HL-60 (cell line): ENCODE data around the gene UNK.
A peak's percentile ranks its signal among the peaks of the same experiment; 100 is the strongest.

Experiments
- DNase-seq, 2 experiments: peaks; one replicate each; pipeline ENCODE4 v3.0.0-alpha.2; 2010 to 2020; ENCODE audit warnings: low read depth in 1 of 2, low spot score in 1 of 2
- H3K27ac ChIP-seq: fragments of 250-450 bp; sonication (Bioruptor Pico); replicated peaks from 2 replicates; pipeline ENCODE4 v1.5.1; 2020; ENCODE audit warnings: mild to moderate bottlenecking, moderate library complexity
- H3K27me3 ChIP-seq: fragments of 250-450 bp; sonication (Bioruptor Pico); 2 replicates; pipeline ENCODE4 v1.5.1; 2021; ENCODE audit warnings: mild to moderate bottlenecking, moderate library complexity; ENCODE audit not compliant: insufficient read depth, poor library complexity, severe bottlenecking
- H3K4me3 ChIP-seq: replicated peaks from 2 replicates; pipeline ENCODE4 v1.5.1; 2011; ENCODE audit warnings: mild to moderate bottlenecking, control low read depth, low read length; ENCODE audit not compliant: insufficient read depth
- GABPA ChIP-seq: IDR thresholded peaks from 2 replicates; pipeline ENCODE4 v1.6.1; 2012; ENCODE audit warnings: low read depth
- POLR2AphosphoS5 ChIP-seq: IDR thresholded peaks from 2 replicates; pipeline ENCODE4 v1.6.1; 2012; ENCODE audit warnings: low read depth
- SPI1 ChIP-seq: IDR thresholded peaks from 2 replicates; pipeline ENCODE4 v1.6.1; 2012; ENCODE audit warnings: low read depth, mild to moderate bottlenecking, borderline replicate concordance
- long read RNA-seq: library from polyadenylated mRNA; unstranded; transcript quantifications from one replicate; pipeline ENCODE4 v2.0.0, GENCODE V29; 2020
- TF ChIP-seq, protein P1 (sequence below): IDR thresholded peaks from 2 replicates; pipeline ENCODE4 v1.6.1; 2012; ENCODE audit warnings: low read depth; ENCODE audit not compliant: insufficient replicate concordance
- TF ChIP-seq, protein P2 (sequence below): IDR thresholded peaks from one replicate; pipeline ENCODE4 v1.5.1; 2011; ENCODE audit warnings: low read length, control low read depth, inconsistent platforms; ENCODE audit not compliant: insufficient read depth

The UNK gene, protein sequence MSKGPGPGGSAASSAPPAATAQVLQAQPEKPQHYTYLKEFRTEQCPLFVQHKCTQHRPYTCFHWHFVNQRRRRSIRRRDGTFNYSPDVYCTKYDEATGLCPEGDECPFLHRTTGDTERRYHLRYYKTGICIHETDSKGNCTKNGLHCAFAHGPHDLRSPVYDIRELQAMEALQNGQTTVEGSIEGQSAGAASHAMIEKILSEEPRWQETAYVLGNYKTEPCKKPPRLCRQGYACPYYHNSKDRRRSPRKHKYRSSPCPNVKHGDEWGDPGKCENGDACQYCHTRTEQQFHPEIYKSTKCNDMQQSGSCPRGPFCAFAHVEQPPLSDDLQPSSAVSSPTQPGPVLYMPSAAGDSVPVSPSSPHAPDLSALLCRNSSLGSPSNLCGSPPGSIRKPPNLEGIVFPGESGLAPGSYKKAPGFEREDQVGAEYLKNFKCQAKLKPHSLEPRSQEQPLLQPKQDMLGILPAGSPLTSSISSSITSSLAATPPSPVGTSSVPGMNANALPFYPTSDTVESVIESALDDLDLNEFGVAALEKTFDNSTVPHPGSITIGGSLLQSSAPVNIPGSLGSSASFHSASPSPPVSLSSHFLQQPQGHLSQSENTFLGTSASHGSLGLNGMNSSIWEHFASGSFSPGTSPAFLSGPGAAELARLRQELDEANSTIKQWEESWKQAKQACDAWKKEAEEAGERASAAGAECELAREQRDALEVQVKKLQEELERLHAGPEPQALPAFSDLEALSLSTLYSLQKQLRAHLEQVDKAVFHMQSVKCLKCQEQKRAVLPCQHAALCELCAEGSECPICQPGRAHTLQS
- long read RNA-seq, transcript UNK-205 (16 exons, 3,925 nt), result major isoform, 17 of 26 reads
- long read RNA-seq, partial matches to known transcripts, result 2 of 26 reads
- long read RNA-seq, other reads (novel, unspliced or antisense), result 5 of 26 reads

DNA sequence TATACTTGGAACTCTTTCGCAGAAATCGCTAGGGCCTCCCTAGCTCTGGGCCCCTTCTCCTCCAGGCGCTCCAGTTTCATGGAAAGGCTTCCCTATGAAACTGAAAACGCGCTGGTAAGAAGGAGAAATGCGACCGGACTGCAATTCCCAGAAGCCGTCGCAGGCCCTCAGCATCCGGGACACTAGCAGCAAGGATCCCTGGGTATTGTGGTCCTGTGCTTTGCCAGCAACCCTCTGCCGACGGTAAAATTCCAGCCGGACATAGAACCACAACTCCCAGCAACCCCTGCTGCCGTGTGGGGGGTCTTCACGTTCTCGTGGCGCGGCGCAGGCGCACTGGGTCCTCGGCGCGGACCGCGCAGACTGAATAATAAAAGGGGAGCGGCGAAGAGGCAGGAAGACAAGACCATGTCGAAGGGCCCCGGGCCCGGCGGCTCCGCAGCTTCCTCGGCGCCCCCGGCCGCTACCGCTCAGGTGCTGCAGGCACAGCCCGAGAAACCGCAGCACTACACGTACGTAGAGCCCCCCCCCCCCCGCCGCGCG, at the start of gene UNK:
Gene UNK, plus strand, starts transcription at position 334 of the 543 bp plus-strand sequence. Its CDS starts 75 bp downstream, at position 409.
- TF ChIP-seq, protein P1, sequence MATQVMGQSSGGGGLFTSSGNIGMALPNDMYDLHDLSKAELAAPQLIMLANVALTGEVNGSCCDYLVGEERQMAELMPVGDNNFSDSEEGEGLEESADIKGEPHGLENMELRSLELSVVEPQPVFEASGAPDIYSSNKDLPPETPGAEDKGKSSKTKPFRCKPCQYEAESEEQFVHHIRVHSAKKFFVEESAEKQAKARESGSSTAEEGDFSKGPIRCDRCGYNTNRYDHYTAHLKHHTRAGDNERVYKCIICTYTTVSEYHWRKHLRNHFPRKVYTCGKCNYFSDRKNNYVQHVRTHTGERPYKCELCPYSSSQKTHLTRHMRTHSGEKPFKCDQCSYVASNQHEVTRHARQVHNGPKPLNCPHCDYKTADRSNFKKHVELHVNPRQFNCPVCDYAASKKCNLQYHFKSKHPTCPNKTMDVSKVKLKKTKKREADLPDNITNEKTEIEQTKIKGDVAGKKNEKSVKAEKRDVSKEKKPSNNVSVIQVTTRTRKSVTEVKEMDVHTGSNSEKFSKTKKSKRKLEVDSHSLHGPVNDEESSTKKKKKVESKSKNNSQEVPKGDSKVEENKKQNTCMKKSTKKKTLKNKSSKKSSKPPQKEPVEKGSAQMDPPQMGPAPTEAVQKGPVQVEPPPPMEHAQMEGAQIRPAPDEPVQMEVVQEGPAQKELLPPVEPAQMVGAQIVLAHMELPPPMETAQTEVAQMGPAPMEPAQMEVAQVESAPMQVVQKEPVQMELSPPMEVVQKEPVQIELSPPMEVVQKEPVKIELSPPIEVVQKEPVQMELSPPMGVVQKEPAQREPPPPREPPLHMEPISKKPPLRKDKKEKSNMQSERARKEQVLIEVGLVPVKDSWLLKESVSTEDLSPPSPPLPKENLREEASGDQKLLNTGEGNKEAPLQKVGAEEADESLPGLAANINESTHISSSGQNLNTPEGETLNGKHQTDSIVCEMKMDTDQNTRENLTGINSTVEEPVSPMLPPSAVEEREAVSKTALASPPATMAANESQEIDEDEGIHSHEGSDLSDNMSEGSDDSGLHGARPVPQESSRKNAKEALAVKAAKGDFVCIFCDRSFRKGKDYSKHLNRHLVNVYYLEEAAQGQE, result no peak
- TF ChIP-seq POLR2AphosphoS5 (no peak), SPI1 (no peak), GABPA (no peak)
- TF ChIP-seq, protein P2, sequence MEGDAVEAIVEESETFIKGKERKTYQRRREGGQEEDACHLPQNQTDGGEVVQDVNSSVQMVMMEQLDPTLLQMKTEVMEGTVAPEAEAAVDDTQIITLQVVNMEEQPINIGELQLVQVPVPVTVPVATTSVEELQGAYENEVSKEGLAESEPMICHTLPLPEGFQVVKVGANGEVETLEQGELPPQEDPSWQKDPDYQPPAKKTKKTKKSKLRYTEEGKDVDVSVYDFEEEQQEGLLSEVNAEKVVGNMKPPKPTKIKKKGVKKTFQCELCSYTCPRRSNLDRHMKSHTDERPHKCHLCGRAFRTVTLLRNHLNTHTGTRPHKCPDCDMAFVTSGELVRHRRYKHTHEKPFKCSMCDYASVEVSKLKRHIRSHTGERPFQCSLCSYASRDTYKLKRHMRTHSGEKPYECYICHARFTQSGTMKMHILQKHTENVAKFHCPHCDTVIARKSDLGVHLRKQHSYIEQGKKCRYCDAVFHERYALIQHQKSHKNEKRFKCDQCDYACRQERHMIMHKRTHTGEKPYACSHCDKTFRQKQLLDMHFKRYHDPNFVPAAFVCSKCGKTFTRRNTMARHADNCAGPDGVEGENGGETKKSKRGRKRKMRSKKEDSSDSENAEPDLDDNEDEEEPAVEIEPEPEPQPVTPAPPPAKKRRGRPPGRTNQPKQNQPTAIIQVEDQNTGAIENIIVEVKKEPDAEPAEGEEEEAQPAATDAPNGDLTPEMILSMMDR, result no peak
- DNase-seq, result peak; percentile 99
- peak within 1 kb of the TSS; percentile 35 for H3K4me3 ChIP-seq
- peak within 1 kb of the TSS; percentile 100 for H3K27ac ChIP-seq
- no peaks in the 10 kb centered on the region for H3K27me3 ChIP-seq

DNA sequence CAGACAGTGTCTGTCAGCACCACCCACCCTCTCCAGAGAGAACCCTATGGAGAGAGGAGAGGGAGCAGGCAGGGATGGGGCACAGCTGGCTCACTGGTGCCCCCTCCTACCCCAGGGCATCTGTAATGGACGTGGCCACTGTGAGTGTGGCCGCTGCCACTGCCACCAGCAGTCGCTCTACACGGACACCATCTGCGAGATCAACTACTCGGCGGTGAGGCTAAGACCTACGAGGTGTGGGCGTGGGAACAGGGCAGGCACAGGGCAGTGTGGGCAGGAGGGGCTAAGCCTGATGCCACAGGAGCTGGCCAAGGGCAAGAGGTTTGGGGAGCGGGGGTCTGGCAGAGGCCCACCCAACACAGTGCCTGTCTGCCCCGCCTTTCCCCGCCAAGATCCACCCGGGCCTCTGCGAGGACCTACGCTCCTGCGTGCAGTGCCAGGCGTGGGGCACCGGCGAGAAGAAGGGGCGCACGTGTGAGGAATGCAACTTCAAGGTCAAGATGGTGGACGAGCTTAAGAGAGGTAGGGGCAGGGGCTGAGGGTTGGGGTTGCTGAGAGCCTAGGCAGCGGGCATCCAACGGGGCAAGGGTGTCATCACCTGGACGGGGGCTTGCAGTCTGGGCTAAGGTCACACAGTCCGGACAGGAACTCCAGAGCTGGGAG, 48.3 kb upstream of the UNK start:
- TF ChIP-seq, protein P1, result no peak
- TF ChIP-seq GABPA (no peak), SPI1 (no peak), POLR2AphosphoS5 (no peak)
- TF ChIP-seq, protein P2, result no peak
- H3K27me3 ChIP-seq, result no peaks in the 10 kb centered on the region
- no peak overlapping the region for H3K4me3 ChIP-seq
- DNase-seq, result no peak
- no peak overlapping the region for H3K27ac ChIP-seq

DNA sequence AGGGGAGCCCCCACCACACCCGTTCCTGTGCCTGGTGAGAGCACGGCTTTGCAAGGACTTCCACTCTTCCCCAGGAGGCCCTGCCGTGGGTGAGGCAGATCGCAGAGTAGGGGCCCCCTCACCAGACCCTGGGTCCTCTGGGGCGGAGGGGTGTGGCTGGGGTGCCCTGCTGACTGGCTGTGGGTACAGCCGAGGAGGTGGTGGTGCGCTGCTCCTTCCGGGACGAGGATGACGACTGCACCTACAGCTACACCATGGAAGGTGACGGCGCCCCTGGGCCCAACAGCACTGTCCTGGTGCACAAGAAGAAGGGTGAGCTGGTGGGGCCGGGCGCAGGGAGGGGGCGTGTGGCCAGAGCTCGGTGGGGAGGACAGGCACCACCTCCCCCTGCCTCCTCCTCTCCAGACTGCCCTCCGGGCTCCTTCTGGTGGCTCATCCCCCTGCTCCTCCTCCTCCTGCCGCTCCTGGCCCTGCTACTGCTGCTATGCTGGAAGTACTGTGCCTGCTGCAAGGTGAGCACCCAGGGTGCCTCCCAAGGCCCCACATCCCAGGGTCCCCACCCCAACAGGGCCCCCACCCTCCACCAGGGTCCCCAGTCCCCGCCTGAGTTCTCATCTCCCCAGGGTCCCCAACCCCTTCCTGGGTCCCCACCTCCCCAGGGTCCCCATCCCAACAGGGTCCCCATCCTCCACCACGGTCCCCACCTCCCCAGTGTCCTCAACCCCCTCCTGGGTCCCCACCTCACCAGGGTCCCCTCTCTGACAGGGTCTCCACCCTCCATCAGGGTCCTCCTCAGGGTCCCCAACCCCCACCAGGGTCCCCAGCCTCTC, 47.3 kb upstream of the UNK start:
- Histone ChIP-seq H3K27me3 (no peaks in the 10 kb centered on the region), H3K27ac (peak overlapping the region; percentile 82), H3K4me3 (no peak overlapping the region)
- no peak for DNase-seq
- no peak for TF ChIP-seq POLR2AphosphoS5
- TF ChIP-seq, protein P2, result no peak
- no peak for TF ChIP-seq GABPA
- TF ChIP-seq, protein P1, result no peak
- no peak for TF ChIP-seq SPI1
